ENCODE measurements around the gene TMEM45A. TPM values are rescaled to one million over a fixed set of nuclear protein-coding genes. Genes with fewer than 3 reads are reported as not detected.

The TMEM45A gene
- total RNA-seq, 2 donors from 2014 or later: 0.17 to 0.65 TPM

DNA sequence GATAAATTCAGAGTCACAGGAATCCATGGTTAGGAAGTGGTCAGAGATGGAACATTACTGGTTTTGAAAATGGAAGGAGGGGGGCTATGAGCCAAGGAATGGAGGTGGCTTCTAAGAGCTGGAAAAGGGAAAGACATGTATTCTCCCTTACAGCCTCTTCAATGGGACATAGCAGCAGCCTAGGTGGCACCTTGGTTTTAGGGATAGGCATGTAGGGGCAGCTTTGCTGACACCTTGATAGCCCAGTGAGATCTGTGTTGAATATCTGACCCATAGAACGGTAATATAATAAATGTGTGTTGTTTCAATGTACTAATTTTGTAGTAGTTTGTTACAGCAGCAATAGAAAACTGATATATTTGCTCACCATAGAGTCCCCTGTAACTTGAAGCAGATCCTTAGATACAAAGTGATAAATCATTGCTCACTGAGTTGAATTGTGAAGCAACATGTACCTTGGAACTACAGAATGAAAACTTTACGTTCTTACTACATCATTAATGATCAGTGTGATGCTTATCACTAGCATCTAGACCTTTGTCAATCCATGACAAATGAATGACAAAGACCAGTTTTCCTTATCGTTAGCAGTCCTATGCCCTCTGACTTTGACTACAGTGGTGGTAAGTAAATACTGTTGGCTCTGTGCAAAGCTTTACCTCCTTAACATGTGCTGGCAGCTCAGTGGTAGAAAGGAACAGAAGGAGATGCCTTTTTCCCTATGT is 53.8 kb downstream of the TMEM45A start:
- Mint-ChIP-seq H3K36me3 (ENCODE audit: low read depth) (no peaks in the 10 kb centered on the region), H3K27me3 (peaks cover 21% of the 10 kb centered on the region), H3K4me1 (no peaks in the 10 kb centered on the region), H3K4me3 (no peak overlapping the region), H3K27ac (no peak overlapping the region)
- ATAC-seq: no peak
- H3K9me3 ChIP-seq (ENCODE audit: control insufficient read depth, low read length, poor library complexity, severe bottlenecking): no peaks in the 10 kb centered on the region
- DNase-seq: no peak

DNA sequence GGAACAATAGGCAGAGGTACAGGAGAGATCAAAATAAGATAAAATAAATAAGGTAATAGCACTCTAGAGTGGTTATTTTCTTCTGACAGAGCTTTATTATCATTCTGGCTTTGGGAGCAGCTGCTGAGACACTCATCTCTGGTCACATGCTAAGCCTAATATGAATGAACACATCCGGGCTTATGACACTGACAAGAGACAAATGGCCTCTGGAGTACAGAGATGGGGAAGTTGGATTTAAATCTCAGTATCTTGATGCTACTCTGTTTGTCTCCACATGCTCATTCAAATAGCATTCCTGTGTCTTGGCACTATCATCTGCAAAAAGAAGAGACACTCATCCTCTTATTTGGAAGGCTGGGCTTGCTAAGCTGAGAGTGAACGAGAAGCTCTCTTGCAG is 55.6 kb downstream of the TMEM45A start:
- Mint-ChIP-seq H3K27me3 (peaks cover 21% of the 10 kb centered on the region), H3K27ac (no peak overlapping the region), H3K4me3 (no peak overlapping the region), H3K36me3 (ENCODE audit: low read depth) (no peaks in the 10 kb centered on the region), H3K4me1 (no peaks in the 10 kb centered on the region)
- DNase-seq (no peak), ATAC-seq (no peak)
- no peaks in the 10 kb centered on the region for H3K9me3 ChIP-seq (ENCODE audit: control insufficient read depth, low read length, poor library complexity, severe bottlenecking)

- H3K9me3 ChIP-seq (ENCODE audit: control insufficient read depth, low read length, poor library complexity, severe bottlenecking): no peaks in the 10 kb centered on the region
- no peak overlapping the region for H3K4me3 Mint-ChIP-seq
- no peak for ATAC-seq
- no peak for DNase-seq
- H3K4me1 Mint-ChIP-seq: no peaks in the 10 kb centered on the region
- no peaks in the 10 kb centered on the region for H3K36me3 Mint-ChIP-seq (ENCODE audit: low read depth)
- H3K27me3 Mint-ChIP-seq: peaks cover 11% of the 10 kb centered on the region
- no peak overlapping the region for H3K27ac Mint-ChIP-seq
Measured at GRCh38 chr3:100553618-100554372, 61.4 kb downstream of the TMEM45A start.

DNA sequence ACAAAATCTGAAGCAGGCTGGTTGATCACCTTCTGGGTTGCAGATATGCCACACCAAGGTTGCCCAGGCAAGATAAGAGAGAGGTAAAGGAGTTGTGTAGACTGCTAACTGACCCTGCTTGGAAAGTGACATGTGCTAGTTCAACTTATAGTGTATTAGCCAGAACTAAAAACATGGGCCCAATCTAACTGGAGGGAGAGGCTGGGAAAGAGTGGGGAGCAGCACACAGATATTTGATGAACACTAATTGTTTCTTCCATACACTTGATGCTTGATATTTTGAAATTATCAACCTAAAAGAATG is 61.9 kb downstream of the TMEM45A start:
- Mint-ChIP-seq H3K36me3 (ENCODE audit: low read depth) (peaks cover 3% of the 10 kb centered on the region), H3K4me1 (no peaks in the 10 kb centered on the region), H3K27ac (no peak overlapping the region), H3K27me3 (peaks cover 14% of the 10 kb centered on the region), H3K4me3 (no peak overlapping the region)
- no peak for ATAC-seq
- DNase-seq: no peak
- H3K9me3 ChIP-seq (ENCODE audit: control insufficient read depth, low read length, poor library complexity, severe bottlenecking): no peaks in the 10 kb centered on the region

GRCh38 chr3:100556673-100557310 is 64.4 kb downstream of the TMEM45A start:
- H3K9me3 ChIP-seq (ENCODE audit: control insufficient read depth, low read length, poor library complexity, severe bottlenecking): no peaks in the 10 kb centered on the region
- Mint-ChIP-seq H3K4me1 (no peaks in the 10 kb centered on the region), H3K4me3 (no peak overlapping the region), H3K27me3 (peaks cover 14% of the 10 kb centered on the region), H3K27ac (no peak overlapping the region), H3K36me3 (ENCODE audit: low read depth) (peaks cover 3% of the 10 kb centered on the region)
- ATAC-seq (no peak), DNase-seq (no peak)

DNA sequence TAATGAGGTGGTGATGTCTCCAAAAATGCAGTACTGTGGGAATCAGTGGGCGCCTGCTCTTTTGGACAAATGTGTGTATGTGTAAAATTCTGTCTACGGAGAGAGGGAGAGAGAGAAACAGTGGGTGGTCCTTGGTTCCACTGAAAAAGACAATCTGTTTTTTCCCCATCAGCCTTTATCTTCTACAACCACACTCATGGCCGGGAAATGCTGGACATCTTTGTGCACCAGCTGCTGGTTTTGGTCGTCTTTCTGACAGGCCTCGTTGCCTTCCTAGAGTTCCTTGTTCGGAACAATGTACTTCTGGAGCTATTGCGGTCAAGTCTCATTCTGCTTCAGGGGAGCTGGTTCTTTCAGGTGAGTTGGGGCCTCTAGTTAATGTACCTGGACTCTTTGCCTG is 65.8 kb downstream of the TMEM45A start:
- Mint-ChIP-seq H3K36me3 (ENCODE audit: low read depth) (peaks cover 3% of the 10 kb centered on the region), H3K27ac (no peak overlapping the region), H3K27me3 (peaks cover 14% of the 10 kb centered on the region), H3K4me1 (no peaks in the 10 kb centered on the region), H3K4me3 (no peak overlapping the region)
- DNase-seq: no peak
- no peaks in the 10 kb centered on the region for H3K9me3 ChIP-seq (ENCODE audit: control insufficient read depth, low read length, poor library complexity, severe bottlenecking)
- ATAC-seq: no peak

DNA sequence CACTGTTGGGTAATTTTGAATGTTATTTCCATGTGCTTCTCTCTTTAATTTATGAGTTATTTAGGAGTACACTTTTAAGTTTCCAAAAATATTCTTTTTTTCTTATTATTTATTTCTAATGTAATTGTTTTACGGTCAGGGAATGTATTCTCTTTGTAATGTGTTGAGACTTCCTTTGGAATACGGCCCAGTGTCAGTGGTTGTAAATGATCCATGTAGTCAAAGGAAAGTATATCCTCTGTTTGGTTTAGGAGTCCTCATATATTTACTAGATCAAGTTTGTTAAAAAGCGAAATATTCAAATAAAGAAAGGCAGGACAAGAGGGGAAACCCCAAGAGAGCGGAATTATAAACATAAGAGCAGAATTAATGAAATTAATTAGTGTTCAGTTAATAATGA is 68.0 kb downstream of the TMEM45A start:
- peaks cover 14% of the 10 kb centered on the region for H3K27me3 Mint-ChIP-seq
- no peak for ATAC-seq

DNA sequence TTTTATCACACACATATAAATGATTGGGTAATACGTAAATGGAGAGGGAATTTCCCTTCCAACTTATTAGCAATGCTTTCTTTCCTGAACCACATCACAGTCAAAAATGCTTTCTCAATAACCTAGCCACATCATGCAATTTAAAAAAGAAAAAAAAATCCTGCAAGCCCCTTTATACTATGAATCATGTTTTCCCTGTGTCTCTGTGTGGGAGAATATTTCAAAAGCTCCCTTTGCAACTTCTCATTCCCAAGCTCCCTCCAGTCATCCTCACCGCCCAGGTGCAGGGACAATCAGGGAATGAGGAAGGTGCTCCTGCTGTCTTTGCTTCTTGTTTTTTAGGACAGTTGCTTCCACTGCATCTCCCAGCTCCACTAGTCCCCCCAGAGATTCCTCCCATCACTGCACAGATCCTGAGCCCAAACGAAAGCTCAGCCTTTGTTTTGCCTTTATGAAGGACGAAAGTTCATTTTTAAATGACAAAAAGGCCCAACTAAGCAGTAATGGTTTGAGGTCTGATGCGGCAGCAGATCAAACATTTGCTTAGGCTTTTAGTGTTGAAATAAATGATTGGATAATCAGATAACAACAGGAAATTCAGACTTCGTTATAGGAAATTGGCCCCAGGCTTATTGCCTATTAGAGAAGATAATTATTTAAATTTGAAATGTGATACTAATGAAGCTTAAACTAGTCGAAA is 69.2 kb downstream of the TMEM45A start:
- DNase-seq (no peak), ATAC-seq (no peak)
- Mint-ChIP-seq H3K4me3 (no peak overlapping the region), H3K4me1 (no peaks in the 10 kb centered on the region), H3K27ac (no peak overlapping the region), H3K27me3 (peaks cover 14% of the 10 kb centered on the region), H3K36me3 (ENCODE audit: low read depth) (peaks cover 3% of the 10 kb centered on the region)
- no peaks in the 10 kb centered on the region for H3K9me3 ChIP-seq (ENCODE audit: control insufficient read depth, low read length, poor library complexity, severe bottlenecking)

More for the DNA sequence above, 68.0 kb downstream of the TMEM45A start:
- Mint-ChIP-seq H3K36me3 (ENCODE audit: low read depth) (peaks cover 3% of the 10 kb centered on the region), H3K4me3 (no peak overlapping the region), H3K27ac (no peak overlapping the region), H3K4me1 (no peaks in the 10 kb centered on the region)
- no peaks in the 10 kb centered on the region for H3K9me3 ChIP-seq (ENCODE audit: control insufficient read depth, low read length, poor library complexity, severe bottlenecking)
- no peak for DNase-seq

- DNase-seq: no peak
- H3K4me3 Mint-ChIP-seq: no peak overlapping the region
- peaks cover 14% of the 10 kb centered on the region for H3K27me3 Mint-ChIP-seq
- no peak for ATAC-seq
- H3K27ac Mint-ChIP-seq: no peak overlapping the region
- H3K36me3 Mint-ChIP-seq (ENCODE audit: low read depth): peaks cover 3% of the 10 kb centered on the region
- no peaks in the 10 kb centered on the region for H3K4me1 Mint-ChIP-seq
- H3K9me3 ChIP-seq (ENCODE audit: control insufficient read depth, low read length, poor library complexity, severe bottlenecking): no peaks in the 10 kb centered on the region
Measured at GRCh38 chr3:100562224-100562857, 69.9 kb downstream of the TMEM45A start.

GRCh38 chr3:100563228-100563627 is 70.8 kb downstream of the TMEM45A start:
- H3K4me3 Mint-ChIP-seq: no peak overlapping the region
- H3K4me1 Mint-ChIP-seq: no peaks in the 10 kb centered on the region
- peaks cover 3% of the 10 kb centered on the region for H3K36me3 Mint-ChIP-seq (ENCODE audit: low read depth)
- H3K9me3 ChIP-seq (ENCODE audit: control insufficient read depth, low read length, poor library complexity, severe bottlenecking): no peaks in the 10 kb centered on the region
- no peak for ATAC-seq
- DNase-seq: no peak
- H3K27ac Mint-ChIP-seq: no peak overlapping the region
- peaks cover 9% of the 10 kb centered on the region for H3K27me3 Mint-ChIP-seq

DNA sequence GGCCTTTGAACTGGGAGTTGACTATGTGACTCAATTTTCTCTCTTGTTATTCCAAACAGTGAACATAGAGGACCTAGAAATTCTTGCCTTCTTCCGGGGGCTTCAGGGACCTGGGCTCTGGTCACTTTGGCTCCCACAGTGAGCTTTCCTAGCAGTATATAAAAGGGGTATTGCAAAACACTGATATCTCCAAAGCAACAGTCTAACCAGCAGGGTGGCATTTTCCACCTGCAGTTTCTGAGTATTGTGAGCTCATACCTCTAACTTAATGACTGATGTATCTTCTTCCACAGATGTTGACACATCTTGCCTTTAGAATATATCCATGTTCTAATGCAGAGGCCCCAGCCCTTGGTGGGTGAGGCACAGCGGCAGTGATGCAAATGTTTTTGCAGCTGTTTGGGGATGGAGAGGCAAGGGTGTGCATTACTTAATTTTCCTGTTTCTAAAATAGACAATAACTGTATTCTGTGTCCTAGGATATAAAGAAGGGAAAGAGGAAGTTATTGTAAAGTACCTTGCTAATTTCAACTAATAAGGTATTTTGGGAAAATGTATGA is 71.3 kb downstream of the TMEM45A start:
- ATAC-seq: no peak
- Mint-ChIP-seq H3K4me1 (no peaks in the 10 kb centered on the region), H3K27ac (no peak overlapping the region), H3K27me3 (peaks cover 4% of the 10 kb centered on the region), H3K36me3 (ENCODE audit: low read depth) (peaks cover 3% of the 10 kb centered on the region), H3K4me3 (no peak overlapping the region)
- no peaks in the 10 kb centered on the region for H3K9me3 ChIP-seq (ENCODE audit: control insufficient read depth, low read length, poor library complexity, severe bottlenecking)
- no peak for DNase-seq

DNA sequence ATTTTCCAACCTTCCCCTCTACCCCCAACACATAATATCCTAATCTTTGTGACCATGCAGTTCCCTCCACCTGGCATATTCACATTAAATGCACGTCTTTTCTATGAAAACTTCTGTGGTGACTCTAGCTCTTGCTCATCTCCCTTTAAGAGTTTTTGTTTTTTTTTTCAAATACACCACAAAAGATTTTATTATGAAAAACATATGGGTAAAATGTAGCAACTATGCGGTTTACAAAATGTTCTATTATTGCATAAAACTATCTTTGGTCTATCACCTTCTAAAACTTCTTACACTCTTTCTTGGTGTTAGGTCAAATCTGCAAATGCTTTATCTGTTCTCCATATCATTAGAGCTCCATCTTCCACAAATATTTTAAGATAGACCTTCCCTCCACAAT is 78.4 kb downstream of the TMEM45A start:
- H3K36me3 Mint-ChIP-seq (ENCODE audit: low read depth): peaks cover 2% of the 10 kb centered on the region
- no peak for ATAC-seq
- H3K4me3 Mint-ChIP-seq: no peak overlapping the region
- no peaks in the 10 kb centered on the region for H3K9me3 ChIP-seq (ENCODE audit: control insufficient read depth, low read length, poor library complexity, severe bottlenecking)
- no peak for DNase-seq
- no peak overlapping the region for H3K27ac Mint-ChIP-seq
- H3K27me3 Mint-ChIP-seq: peaks cover 11% of the 10 kb centered on the region
- H3K4me1 Mint-ChIP-seq: no peaks in the 10 kb centered on the region

DNA sequence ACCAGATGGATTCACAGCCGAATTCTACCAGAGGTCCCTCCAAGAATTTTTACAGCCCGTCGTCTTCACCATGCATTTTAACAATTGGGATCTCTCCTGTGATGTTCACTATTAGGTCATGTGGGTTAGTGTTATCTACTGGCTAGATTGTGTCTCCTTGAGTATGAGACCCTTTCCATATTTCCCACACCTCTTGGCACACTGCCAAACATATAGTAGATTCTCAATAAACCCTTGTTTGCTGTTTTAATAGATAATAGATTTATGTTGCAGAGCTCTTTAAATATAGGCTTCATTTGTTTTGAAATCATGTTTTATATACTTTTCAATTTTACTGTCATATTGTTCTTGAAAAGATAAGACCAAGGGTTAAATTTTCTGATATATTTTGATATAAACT is 82.1 kb downstream of the TMEM45A start:
- ATAC-seq: no peak
- Mint-ChIP-seq H3K27ac (no peak overlapping the region), H3K27me3 (peaks cover 18% of the 10 kb centered on the region)

More for the DNA sequence above, 82.1 kb downstream of the TMEM45A start:
- peaks cover 2% of the 10 kb centered on the region for H3K36me3 Mint-ChIP-seq (ENCODE audit: low read depth)
- DNase-seq: no peak
- H3K9me3 ChIP-seq (ENCODE audit: control insufficient read depth, low read length, poor library complexity, severe bottlenecking): no peaks in the 10 kb centered on the region
- H3K4me1 Mint-ChIP-seq: no peaks in the 10 kb centered on the region
- no peak overlapping the region for H3K4me3 Mint-ChIP-seq
